SK-N-MC (cell line): ENCODE data around the gene TSTD2.
"Not testable (repeated sequence)": the region's sequence is repeated elsewhere in the genome, so short reads cannot be mapped to it uniquely, and the experiment has no call there.

ENCODE experiments used
- DNase-seq: peaks from one replicate; pipeline ENCODE4 v3.0.0-alpha.2; 2011; ENCODE audit warnings: low read depth, low spot score
- H3K27ac ChIP-seq: fragments of 200-600 bp; sonication (generic); 2 replicates; pipeline ENCODE4 v1.5.1; 2016; ENCODE audit warnings: mixed run types
- H3K36me3 ChIP-seq: fragments of 200-600 bp; sonication (generic); 2 replicates; pipeline ENCODE4 v1.6.1; 2017; ENCODE audit warnings: antibody characterized with exemption, low read length, mixed read lengths; ENCODE audit not compliant: insufficient read depth
- H3K4me3 ChIP-seq: fragments of 200-600 bp; sonication (generic); 2 replicates; pipeline ENCODE4 v1.5.1; 2016
- H3K9ac ChIP-seq: fragments of 200-600 bp; sonication (generic); 2 replicates; pipeline ENCODE4 v1.8.0; 2017; ENCODE audit warnings: mixed run types, mixed read lengths; ENCODE audit not compliant: insufficient read length
- H3K9me3 ChIP-seq: fragments of 200-600 bp; sonication (generic); 2 replicates; pipeline ENCODE4 v1.6.1; 2017; ENCODE audit warnings: low read depth, mild to moderate bottlenecking, antibody characterized with exemption, low read length, moderate library complexity, mixed read lengths
- EZH2 ChIP-seq: fragments of 200-600 bp; sonication (generic); IDR thresholded peaks from one replicate; pipeline ENCODE4 v1.6.1; 2017; ENCODE audit warnings: antibody characterized with exemption
- FOXP2 ChIP-seq: optimal IDR thresholded peaks from 2 replicates; pipeline ENCODE3; 2011; ENCODE audit warnings: mild to moderate bottlenecking, moderate library complexity; ENCODE audit not compliant: insufficient read depth; ENCODE audit errors: extremely low read length, control extremely low read depth
- POLR2AphosphoS5 ChIP-seq: IDR thresholded peaks from 2 replicates; pipeline ENCODE4 v1.6.1; 2012; ENCODE audit warnings: mild to moderate bottlenecking, low read depth, low read length, borderline replicate concordance

Gene TSTD2

GRCh38 chr9:97579914-97580313 is 53.3 kb downstream of the TSTD2 start:
- no peak overlapping the region for H3K27ac ChIP-seq
- H3K9ac ChIP-seq, result no peak overlapping the region
- H3K9me3 ChIP-seq, result no peaks in the 10 kb centered on the region
- H3K4me3 ChIP-seq, result no peak overlapping the region
- no peaks in the 10 kb centered on the region for H3K36me3 ChIP-seq
- DNase-seq, result no peak
- no peak for TF ChIP-seq FOXP2
- no peak for TF ChIP-seq POLR2AphosphoS5
- TF ChIP-seq EZH2, result no peak

DNA sequence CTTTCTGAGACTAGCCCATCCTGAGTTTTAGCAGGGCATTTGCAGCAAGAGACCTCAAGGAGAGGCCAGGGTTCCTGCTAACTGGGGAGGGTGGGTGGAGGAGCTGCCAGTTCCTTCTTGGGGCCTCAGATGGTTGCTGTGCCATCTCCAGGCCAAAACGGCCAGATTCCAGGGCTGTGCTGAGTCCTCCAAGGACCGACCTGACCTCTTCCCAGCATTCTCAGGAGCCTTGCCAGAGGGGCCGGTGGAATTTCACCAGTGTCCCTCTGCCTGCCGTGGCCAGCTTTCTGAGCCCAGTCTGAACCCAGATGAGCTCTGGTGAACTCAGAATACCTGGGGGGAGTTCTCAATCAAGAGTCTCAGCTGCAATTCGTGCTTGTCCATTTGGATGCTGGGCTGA is 54.3 kb downstream of the TSTD2 start:
- TF ChIP-seq FOXP2 (no peak), POLR2AphosphoS5 (no peak), EZH2 (no peak)
- Histone ChIP-seq H3K27ac (no peak overlapping the region), H3K4me3 (no peak overlapping the region), H3K9me3 (no peaks in the 10 kb centered on the region), H3K36me3 (no peaks in the 10 kb centered on the region), H3K9ac (no peak overlapping the region)
- no peak for DNase-seq

- no peak for DNase-seq
- no peak overlapping the region for H3K9ac ChIP-seq
- no peak overlapping the region for H3K4me3 ChIP-seq
- no peak for TF ChIP-seq EZH2
- TF ChIP-seq POLR2AphosphoS5, result no peak
- TF ChIP-seq FOXP2, result no peak
- no peaks in the 10 kb centered on the region for H3K9me3 ChIP-seq
- H3K27ac ChIP-seq, result no peak overlapping the region
- H3K36me3 ChIP-seq, result no peaks in the 10 kb centered on the region
Observed at GRCh38 chr9:97577051-97577450, 56.1 kb downstream of the TSTD2 start.

DNA sequence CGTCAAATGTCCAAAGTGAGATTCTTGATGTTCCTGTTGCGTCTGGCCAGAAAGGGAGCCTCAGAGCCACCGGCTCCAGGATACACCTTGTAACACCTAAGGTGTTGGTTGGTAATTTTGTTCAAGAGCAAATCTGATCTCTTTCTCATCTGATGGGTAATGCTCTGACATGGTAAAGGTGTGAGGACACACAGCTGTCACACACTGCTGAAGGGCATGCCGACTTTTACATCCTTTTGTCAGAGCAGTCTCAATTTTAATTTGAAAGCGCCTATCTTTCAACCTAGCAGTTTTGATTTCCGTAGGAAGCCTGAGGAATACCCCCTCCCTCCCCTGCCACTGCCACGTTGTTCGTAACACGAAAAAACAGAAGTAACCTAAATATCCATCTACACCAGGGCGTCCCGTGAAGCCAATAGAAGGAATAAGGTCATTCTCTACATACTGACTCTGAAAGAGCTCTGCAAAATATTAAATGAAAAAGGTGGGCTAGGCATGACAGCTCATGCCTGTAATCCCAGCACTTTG is 57.4 kb downstream of the TSTD2 start:
- Histone ChIP-seq H3K4me3 (no peak overlapping the region), H3K9me3 (no peaks in the 10 kb centered on the region), H3K27ac (no peak overlapping the region), H3K36me3 (no peaks in the 10 kb centered on the region), H3K9ac (no peak overlapping the region)
- TF ChIP-seq POLR2AphosphoS5 (no peak), FOXP2 (no peak), EZH2 (no peak)
- no peak for DNase-seq

DNA sequence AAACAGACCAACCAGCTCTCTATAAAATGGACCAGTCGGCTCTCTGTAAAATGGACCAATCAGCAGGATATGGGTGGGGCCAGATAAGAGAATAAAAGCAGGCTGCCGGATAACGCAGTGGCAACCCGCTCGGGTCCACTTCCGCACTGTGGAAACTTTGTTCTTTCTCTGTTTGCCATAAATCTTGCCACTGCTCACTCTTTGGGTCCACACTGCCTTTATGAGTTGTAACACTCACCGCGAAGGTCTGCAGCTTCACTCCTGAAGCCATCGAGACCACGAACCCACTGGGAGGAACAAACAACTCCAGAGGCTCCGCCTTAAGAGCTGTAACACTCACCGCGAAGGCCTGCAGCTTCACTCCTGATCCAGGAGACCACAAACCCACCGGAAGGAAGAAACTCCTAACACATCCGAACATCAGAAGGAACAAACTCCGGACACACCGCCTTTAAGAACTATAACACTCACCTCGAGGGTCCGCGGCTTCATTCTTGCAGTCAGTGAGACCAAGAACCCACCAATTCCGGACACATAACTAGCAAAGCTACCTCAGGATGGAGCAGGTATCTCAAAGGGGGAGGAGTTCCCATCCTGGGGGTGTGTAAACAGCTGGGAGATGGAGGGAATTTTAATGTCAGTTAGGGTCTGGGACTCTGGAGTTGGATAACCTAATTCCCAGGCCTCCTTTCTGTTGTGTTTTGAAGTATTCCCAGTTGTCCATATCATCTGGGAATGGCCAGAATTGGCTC is 58.1 kb downstream of the TSTD2 start:
- DNase-seq, H3K27ac ChIP-seq, H3K36me3 ChIP-seq, H3K4me3 ChIP-seq, H3K9me3 ChIP-seq, H3K9ac ChIP-seq: not testable (repeated sequence)

DNA sequence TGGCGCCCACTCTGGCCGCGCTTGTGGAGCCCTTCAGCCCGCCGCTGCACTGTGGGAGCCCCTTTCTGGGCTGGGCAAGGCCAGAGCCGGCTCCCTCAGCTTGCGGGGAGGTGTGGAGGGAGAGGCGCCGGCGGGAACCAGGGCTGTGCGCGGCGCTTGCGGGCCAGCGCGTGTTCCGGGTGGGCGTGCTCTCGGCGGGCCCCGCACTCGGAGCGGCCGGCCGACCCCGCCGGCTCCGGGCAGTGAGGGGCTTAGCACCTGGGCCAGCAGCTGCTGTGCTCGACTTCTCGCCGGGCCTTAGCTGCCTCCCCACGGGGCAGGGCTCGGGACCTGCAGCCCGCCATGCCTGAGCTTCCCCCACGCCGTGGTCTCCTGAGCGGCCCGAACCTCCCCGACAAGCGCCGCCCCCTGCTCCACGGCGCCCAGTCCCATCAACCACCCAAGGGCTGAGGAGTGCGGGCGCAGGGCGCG is 59.0 kb downstream of the TSTD2 start:
- DNase-seq, H3K4me3 ChIP-seq, H3K36me3 ChIP-seq, H3K9ac ChIP-seq, H3K27ac ChIP-seq, H3K9me3 ChIP-seq: not testable (repeated sequence)

- TF ChIP-seq FOXP2, result no peak
- TF ChIP-seq EZH2, result no peak
- no peak for TF ChIP-seq POLR2AphosphoS5
- no peak overlapping the region for H3K27ac ChIP-seq
- H3K36me3 ChIP-seq, result no peaks in the 10 kb centered on the region
- H3K9ac ChIP-seq, result no peak overlapping the region
- no peaks in the 10 kb centered on the region for H3K9me3 ChIP-seq
- DNase-seq, result no peak
- no peak overlapping the region for H3K4me3 ChIP-seq
Observed at GRCh38 chr9:97573482-97574073, 59.6 kb downstream of the TSTD2 start.

DNA sequence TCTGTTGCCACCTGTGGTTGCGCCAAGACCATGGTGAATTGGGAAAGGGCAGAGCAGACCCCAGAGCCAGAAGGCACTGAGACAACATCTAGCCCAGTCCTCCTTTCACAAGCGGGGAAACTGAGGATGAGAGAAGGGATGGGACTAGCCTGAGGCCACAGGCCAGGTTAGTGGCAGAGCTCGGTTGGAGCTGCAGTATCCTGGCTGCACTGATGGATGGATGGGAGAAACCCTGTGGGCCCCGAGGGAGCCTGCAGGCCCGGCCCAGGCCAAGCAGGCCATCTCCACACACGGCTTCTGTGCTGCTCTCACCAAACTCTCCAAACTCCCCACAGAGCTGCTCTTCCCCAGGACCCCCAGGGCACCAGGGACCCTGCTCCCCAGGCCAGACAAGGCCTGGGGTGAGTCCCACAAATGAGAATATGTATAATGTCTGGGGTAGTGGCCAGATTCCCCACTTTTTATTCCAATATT is 60.2 kb downstream of the TSTD2 start:
- H3K36me3 ChIP-seq, result no peaks in the 10 kb centered on the region
- no peak for DNase-seq
- no peaks in the 10 kb centered on the region for H3K9me3 ChIP-seq
- no peak overlapping the region for H3K9ac ChIP-seq
- no peak overlapping the region for H3K27ac ChIP-seq
- TF ChIP-seq POLR2AphosphoS5 (no peak), EZH2 (no peak), FOXP2 (no peak)
- H3K4me3 ChIP-seq, result no peak overlapping the region

DNA sequence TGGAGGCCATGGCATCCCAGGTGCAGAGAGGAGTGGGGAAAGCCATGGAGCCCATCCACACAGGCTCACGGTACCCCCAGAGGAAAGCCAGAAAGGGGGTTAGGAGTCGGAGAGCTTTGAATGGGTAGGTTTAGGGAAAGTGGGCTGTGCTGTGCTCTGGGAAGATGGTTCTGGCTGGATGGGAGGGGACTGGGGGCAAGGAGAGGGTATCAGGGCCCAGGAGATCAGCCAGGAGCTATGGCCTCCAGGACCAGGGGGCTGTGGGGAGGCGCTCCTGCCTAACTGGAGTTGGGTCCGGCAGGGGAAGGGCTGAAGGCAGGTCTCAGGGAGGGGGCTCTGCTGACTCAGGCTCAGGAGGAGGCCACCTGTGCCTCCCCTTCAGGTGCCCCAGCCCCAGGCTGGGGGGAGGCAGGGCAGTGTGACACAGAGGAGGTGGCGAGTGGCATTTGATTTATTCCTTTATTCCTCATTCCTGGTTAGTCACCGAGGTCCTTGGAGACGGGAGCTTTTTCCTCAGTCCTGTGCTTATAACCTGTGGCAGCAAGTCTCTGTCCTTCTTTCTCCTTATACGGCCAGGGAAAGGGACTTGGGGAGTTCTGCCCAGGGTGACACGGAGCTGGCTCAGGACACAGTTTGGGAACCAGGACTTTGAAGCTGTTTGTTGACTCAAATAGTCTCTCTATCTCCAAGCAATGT is 60.8 kb downstream of the TSTD2 start:
- H3K9me3 ChIP-seq, result no peaks in the 10 kb centered on the region
- no peak overlapping the region for H3K4me3 ChIP-seq
- DNase-seq, result no peak
- no peaks in the 10 kb centered on the region for H3K36me3 ChIP-seq
- no peak overlapping the region for H3K27ac ChIP-seq
- no peak overlapping the region for H3K9ac ChIP-seq
- no peak for TF ChIP-seq FOXP2
